Skeletal muscle tissue (tissue), 4 donors: ENCODE results near the gene PLD5. TPM values are rescaled to one million over a fixed set of nuclear protein-coding genes. Genes with fewer than 3 reads are reported as not detected.
"Not testable (repeated sequence)": the region's sequence is repeated elsewhere in the genome, so short reads cannot be mapped to it uniquely, and the experiment has no call there.

Experiments
- H3K27ac ChIP-seq: one replicate; pipeline ENCODE4 v1.7.0; 2013; ENCODE audit warnings: mild to moderate bottlenecking, low read depth, low read length, inconsistent platforms
- H3K27me3 ChIP-seq, 3 donors: one replicate each; pipeline ENCODE4 v1.7.0; 2013; ENCODE audit warnings: low read length in 3 of 3; ENCODE audit not compliant: control insufficient read depth in 3 of 3, insufficient read depth in 3 of 3
- H3K36me3 ChIP-seq, 3 donors: one replicate each; pipeline ENCODE4 v1.7.0; 2013; ENCODE audit warnings: low read length in 3 of 3; ENCODE audit not compliant: control insufficient read depth in 3 of 3, insufficient read depth in 3 of 3
- H3K4me1 ChIP-seq, 3 donors: one replicate each; pipeline ENCODE4 v1.7.0; 2013; ENCODE audit warnings: low read length in 3 of 3, mild to moderate bottlenecking in 3 of 3; ENCODE audit not compliant: control insufficient read depth in 3 of 3, insufficient read depth in 3 of 3
- H3K4me3 ChIP-seq, 3 donors: one replicate each; pipeline ENCODE4 v1.7.0; 2013; ENCODE audit warnings: low read length in 3 of 3
- H3K9ac ChIP-seq, 3 donors: one replicate each; pipeline ENCODE4 v1.7.0; 2013; ENCODE audit warnings: low read length in 3 of 3, mild to moderate bottlenecking in 3 of 3, moderate library complexity in 2 of 3, low read depth in 1 of 3
- H3K9me3 ChIP-seq, 3 donors: one replicate each; pipeline ENCODE4 v1.7.0; 2013; ENCODE audit warnings: low read length in 3 of 3; ENCODE audit not compliant: control insufficient read depth in 3 of 3
- total RNA-seq: library from RNA; depleted of rRNA; stranded (reverse); fragments of >200 nt; gene quantifications from one replicate; pipeline ENCODE4 v1.2.3, GENCODE V29; 2014
- donor health status: Osteomylitis.

PLD5 gene
- total RNA-seq, 1 donor from 2014 or later = 0.52 TPM

DNA sequence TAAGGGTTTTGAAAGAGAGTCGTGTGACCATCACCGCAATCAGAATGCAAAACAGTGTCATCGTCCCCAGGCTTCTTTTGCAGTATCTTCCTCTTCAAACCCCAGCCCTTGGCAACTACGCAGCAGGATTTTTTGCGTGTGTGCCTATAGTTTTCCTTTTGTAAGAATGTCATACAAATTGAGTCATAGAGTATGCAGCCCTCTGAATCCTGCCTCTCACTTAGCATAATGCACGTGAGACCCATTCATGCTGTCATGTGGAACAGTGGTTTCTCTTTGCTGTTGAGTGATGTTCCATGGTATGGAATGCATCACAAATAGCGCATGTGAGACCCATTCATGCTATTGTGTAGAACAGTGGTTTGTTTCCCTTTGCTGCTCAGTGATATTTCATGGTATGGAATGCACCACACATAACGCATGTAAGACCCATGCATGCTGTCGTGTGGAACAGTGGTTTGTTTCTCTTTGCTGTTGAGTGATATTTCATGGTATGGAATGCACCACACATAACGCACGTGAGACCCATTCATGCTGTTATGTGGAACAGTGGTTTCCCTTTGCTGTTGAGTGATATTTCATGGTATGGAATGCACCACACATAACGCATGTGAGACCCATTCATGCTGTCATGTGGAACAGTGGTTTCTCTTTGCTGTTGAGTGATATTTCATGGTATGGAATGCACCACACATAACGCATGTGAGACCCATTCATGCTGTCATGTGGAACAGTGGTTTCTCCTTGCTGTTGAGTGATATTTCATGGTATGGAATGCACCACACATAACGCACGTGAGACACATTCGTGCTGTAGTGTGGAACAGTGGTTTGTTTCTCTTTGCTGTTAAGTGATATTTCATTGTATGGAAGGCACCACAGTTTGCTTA, 299.4 kb downstream of the PLD5 start:
- H3K27me3 ChIP-seq, H3K9me3 ChIP-seq, H3K4me3 ChIP-seq, H3K4me1 ChIP-seq, H3K36me3 ChIP-seq, H3K27ac ChIP-seq, H3K9ac ChIP-seq: not testable (repeated sequence)

DNA sequence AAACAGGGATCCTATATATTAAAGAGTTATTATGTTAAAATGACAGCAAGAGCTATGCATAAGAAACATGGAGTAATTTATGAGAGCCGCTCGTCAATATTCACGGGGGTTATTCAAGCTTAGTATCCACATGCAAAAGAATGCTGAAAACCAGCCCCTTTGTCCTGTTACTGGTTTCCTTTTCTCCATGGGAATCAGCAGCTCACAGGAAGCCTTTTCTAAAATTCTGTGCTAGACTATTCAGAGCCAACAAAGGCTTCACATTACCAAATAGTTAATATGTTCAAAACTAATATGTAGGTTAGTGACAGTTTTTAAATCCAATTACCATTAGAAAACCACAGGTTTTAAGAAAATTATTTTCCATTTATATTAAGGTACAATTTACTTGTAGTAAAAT, 300.0 kb downstream of the PLD5 start:
- no peak overlapping the region for H3K9ac ChIP-seq
- no peak overlapping the region for H3K27ac ChIP-seq
- no peaks in the 10 kb centered on the region for H3K9me3 ChIP-seq
- H3K27me3 ChIP-seq = no peaks in the 10 kb centered on the region
- no peaks in the 10 kb centered on the region for H3K4me1 ChIP-seq
- H3K36me3 ChIP-seq = no peaks in the 10 kb centered on the region
- no peak overlapping the region for H3K4me3 ChIP-seq

DNA sequence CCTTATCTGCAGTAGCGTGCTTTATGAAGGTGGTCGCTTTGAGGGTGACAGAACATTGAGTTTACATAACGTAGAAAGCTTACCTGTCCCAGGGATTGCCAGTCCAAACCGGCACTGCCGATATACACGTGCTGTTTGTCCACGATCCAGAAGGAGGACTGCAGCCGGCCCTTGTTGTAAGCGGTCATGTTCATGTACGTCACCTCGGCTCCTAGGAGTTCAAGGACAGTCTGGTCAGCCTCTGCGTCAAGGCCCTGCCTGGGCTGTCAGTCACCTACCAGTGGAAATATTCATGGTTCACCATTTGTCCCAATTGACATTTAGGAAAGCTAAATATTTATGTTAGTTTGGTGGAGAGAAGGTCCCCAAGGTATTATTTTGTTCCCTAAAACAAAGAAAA, 304.6 kb downstream of the PLD5 start:
- Histone ChIP-seq H3K36me3 (no peaks in the 10 kb centered on the region), H3K4me3 (no peak overlapping the region), H3K9me3 (peaks cover 0 to 4% (median 0%) of the 10 kb centered on the region in 3 donors), H3K27ac (no peak overlapping the region), H3K27me3 (no peaks in the 10 kb centered on the region), H3K9ac (no peak overlapping the region), H3K4me1 (no peaks in the 10 kb centered on the region)

DNA sequence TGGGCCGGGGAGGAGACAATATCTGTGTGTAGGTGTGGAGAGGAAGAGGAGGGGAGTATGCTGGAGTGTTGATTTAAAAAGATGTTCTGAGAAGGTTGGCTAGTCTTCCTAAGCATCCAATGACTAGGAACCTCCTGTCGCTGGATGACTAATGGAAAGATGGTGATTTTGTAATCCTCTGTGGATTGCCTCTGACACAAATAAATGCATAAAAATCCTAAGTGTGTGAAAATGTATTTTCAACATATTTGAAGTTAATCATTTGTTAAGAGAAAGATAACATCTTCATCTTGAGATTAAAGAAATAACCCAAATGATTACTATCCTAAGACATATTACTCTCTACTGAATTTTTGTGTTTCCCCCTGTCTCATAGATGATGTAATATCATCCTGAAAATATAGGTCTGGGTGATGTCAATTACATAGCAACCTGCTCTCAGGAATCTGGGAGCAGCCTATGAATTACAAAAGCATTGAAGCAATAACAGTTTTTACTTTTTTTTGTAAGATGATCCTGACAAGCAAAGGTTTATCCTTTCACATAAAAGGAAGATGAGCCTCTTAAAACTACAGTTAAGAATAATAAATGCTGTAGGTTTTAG, 305.1 kb downstream of the PLD5 start:
- no peaks in the 10 kb centered on the region for H3K4me1 ChIP-seq
- H3K9me3 ChIP-seq = peaks cover 0 to 4% (median 0%) of the 10 kb centered on the region in 3 donors
- no peak overlapping the region for H3K9ac ChIP-seq
- no peak overlapping the region for H3K27ac ChIP-seq
- H3K27me3 ChIP-seq = no peaks in the 10 kb centered on the region
- no peaks in the 10 kb centered on the region for H3K36me3 ChIP-seq
- no peak overlapping the region for H3K4me3 ChIP-seq

DNA sequence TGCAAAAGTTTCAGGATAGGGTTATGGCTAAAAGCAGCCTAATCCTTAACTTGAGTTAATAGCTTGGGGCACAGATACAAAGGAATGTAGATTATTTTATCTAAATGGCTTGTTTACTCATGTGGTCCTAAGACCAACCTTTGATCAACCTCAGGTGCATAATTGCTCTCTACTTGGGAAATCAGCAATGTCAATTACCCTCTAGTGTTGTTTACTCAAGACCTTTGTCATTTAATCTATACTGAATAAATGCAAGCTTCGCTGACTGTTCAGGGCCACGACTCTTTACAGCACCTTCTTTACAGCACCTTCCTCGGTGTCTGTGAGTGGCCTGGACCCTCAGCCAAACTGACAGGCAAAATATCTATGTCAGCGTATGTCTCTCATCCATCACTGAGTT, 308.1 kb downstream of the PLD5 start:
- no peaks in the 10 kb centered on the region for H3K36me3 ChIP-seq
- H3K27ac ChIP-seq = no peak overlapping the region
- no peak overlapping the region for H3K9ac ChIP-seq

DNA sequence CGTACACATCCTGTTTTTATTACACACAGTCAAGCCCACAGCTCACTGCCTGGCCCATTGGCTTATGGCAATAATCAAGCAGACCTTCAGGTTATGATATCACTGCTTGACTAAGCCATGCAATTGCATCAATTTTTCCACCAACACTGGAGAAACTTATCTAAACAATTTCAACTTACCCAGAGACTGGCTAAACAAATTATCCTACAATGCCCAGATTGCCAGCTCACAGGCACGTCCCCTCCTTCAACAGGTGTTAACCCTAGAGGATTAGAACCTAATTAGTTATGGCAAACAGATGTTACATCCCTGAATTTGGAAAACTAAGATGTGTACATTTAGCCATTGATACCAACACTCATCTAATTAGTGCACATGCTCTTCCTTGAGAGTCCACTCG, 310.0 kb downstream of the PLD5 start:
- not testable (repeated sequence) for H3K4me1 ChIP-seq, H3K9ac ChIP-seq, H3K36me3 ChIP-seq, H3K27me3 ChIP-seq, H3K27ac ChIP-seq, H3K9me3 ChIP-seq, H3K4me3 ChIP-seq

More for the DNA sequence above, 308.1 kb downstream of the PLD5 start:
- Histone ChIP-seq H3K27me3 (no peaks in the 10 kb centered on the region), H3K4me1 (no peaks in the 10 kb centered on the region), H3K4me3 (no peak overlapping the region), H3K9me3 (peaks cover 0 to 4% (median 0%) of the 10 kb centered on the region in 3 donors)

DNA sequence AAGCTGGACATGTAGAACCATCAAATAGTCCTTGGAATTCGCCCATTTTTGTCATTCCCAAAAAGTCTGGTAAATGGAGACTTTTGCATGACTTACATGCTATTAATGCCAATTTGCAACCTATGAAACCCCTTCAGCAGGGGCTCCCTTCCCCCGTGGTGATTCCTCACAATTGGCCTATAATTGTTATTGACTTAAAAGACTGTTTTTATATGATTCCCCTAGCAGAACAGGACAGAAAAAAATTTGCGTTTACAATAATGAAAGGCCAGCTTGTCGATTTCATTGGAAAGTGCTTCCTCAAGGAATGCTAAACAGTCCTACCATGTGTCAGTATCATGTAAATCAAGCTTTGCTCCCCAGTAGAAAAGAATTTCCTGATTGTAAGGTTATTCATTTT, 311.5 kb downstream of the PLD5 start:
- not testable (repeated sequence) for H3K27me3 ChIP-seq, H3K9ac ChIP-seq, H3K36me3 ChIP-seq, H3K4me3 ChIP-seq, H3K4me1 ChIP-seq, H3K27ac ChIP-seq, H3K9me3 ChIP-seq

DNA sequence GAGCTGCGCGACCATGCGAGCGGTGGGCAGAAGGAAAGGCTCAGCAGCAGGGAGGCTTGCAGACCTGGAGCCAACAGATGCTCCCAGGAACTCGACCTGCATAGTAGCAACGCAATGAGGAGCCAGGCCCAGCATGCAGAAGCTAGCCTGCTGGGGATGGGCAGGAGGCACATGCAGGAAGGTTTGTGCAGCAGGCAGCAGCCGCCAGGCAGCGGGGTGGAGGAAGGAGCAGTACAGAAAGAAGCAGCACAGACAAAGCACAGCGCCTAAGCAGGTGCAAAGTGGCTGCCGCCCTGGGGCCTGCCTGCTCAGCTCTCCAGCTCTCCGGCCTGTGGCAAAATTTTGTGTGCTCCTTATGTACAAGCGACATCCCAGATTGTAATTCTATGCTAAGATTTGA, 312.1 kb downstream of the PLD5 start:
- peaks cover 0 to 4% (median 0%) of the 10 kb centered on the region in 3 donors for H3K9me3 ChIP-seq
- no peaks in the 10 kb centered on the region for H3K27me3 ChIP-seq
- no peak overlapping the region for H3K27ac ChIP-seq
- H3K4me1 ChIP-seq = no peaks in the 10 kb centered on the region
- H3K9ac ChIP-seq = no peak overlapping the region
- H3K36me3 ChIP-seq = no peaks in the 10 kb centered on the region
- H3K4me3 ChIP-seq = no peak overlapping the region

DNA sequence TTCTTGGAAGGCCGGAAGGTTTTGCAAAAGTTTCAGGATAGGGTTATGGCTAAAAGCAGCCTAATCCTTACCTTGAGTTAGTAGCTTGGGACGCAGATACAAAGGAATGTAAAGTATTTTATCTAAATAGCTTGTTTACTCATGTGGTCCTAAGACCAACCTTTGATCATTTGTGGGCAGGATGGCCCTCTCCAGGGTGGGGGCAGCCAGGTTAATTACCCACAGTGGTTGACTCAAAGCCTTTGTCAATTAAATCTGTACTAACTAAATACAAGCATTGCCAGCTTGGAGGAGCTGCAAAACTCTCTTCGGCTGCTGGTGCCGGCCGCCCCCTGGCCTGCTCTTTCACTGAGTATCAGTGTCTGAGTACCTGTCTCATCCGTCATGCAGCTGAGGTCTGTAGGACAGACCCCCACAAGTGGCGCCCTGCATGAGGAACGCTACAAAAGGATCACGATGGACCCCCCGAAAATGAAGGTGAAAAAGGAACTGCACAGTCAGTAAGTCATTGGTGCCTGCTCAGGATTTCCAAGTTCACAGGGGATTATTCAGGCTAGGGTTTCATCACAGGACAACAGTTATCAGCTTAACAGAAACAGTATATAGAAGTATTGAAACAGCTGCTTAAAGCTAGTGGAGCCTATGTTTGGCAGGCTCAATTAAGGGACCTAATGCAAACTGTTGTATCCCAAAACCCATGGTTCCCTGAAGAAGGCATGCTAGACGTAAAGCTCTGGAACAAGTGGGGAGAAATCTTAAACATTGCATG, 313.1 kb downstream of the PLD5 start:
- H3K27ac ChIP-seq = no peak overlapping the region
- no peaks in the 10 kb centered on the region for H3K36me3 ChIP-seq

DNA sequence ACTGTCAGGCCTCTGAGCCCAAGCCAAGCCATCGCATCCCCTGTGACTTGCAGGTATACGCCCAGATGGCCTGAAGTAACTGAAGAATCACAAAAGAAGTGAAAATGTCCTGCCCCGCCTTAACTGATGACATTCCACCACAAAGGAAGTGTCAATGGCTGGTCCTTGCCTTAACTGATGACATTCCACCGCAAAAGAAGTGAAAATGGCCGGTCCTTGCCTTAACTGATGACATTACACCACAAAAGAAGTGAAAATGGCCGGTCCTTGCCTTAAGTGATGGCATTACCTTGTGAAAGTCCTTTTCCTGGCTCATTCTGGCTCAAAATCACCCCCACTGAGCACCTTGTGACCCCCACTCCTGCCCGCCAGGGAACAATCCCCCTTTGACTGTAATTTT, 314.2 kb downstream of the PLD5 start:
- not testable (repeated sequence) for H3K9ac ChIP-seq, H3K4me1 ChIP-seq, H3K4me3 ChIP-seq, H3K9me3 ChIP-seq, H3K27ac ChIP-seq, H3K36me3 ChIP-seq, H3K27me3 ChIP-seq

More for the DNA sequence above, 313.1 kb downstream of the PLD5 start:
- H3K9ac ChIP-seq = no peak overlapping the region
- no peak overlapping the region for H3K4me3 ChIP-seq
- H3K9me3 ChIP-seq = no peaks in the 10 kb centered on the region
- H3K4me1 ChIP-seq = no peaks in the 10 kb centered on the region
- no peaks in the 10 kb centered on the region for H3K27me3 ChIP-seq
